Right atrium auricular region (tissue), 2 donors: Measurements from ENCODE around the gene TAS2R41. TPM values are rescaled to one million over a fixed set of nuclear protein-coding genes. Genes with fewer than 3 reads are reported as not detected.
A peak's percentile ranks its signal among the peaks of the same experiment; 100 is the strongest.

ENCODE experiments used
- DNase-seq: peaks from one replicate; pipeline ENCODE4 v3.0.0-alpha.2; 2019; ENCODE audit warnings: low spot score
- H3K27ac ChIP-seq, 2 donors: fragments of 200-600 bp; sonication (generic); 1 replicate in 1 of 2; 2 replicates in 1 of 2; pipeline ENCODE4 v1.5.1; 2016 to 2019
- H3K27me3 ChIP-seq, 2 donors: fragments of 200-600 bp; sonication (generic); one replicate each; pipeline versions ENCODE4 v1.5.1 to v1.6.0; 2017 to 2019
- H3K36me3 ChIP-seq: fragments of 200-600 bp; sonication (generic); one replicate; pipeline ENCODE4 v1.5.1; 2016
- H3K4me1 ChIP-seq, 2 donors: fragments of 200-600 bp; sonication (generic); one replicate each; pipeline versions ENCODE4 v1.5.1 to v1.6.0; 2017 to 2019
- H3K4me3 ChIP-seq, 2 donors: fragments of 200-600 bp; sonication (generic); 1 replicate in 1 of 2; 2 replicates in 1 of 2; pipeline ENCODE4 v1.5.1; 2017 to 2019; ENCODE audit warnings: mild to moderate bottlenecking in 1 of 2, moderate library complexity in 1 of 2
- H3K9me3 ChIP-seq, 2 donors: fragments of 200-600 bp; sonication (generic); one replicate each; pipeline ENCODE4 v1.5.1; 2019
- CTCF ChIP-seq, 2 donors: fragments of 200-600 bp; sonication (generic); IDR thresholded peaks; one replicate each; pipeline ENCODE4 v1.5.1; 2019; ENCODE audit warnings: antibody characterized with exemption in 2 of 2
- total RNA-seq, 2 donors: library from RNA; depleted of rRNA; stranded (reverse); fragments of >200 nt; gene quantifications; one replicate each; pipeline ENCODE4 v1.1.0, GENCODE V29; 2016

TAS2R41 gene
- not detected for total RNA-seq

GRCh38 chr7:143477501-143478150 is at the start of gene TAS2R41:
Gene TAS2R41 (plus strand): TSS chr7:143477873. CDS start chr7:143477873, 0 bp downstream.
- TF ChIP-seq CTCF (IDR thresholded peaks at IDR 0.05): no peak
- H3K36me3 ChIP-seq: no peaks in the 10 kb centered on the region
- H3K27ac ChIP-seq: no peak within 1 kb of the TSS
- no peak for DNase-seq
- no peaks in the 10 kb centered on the region for H3K4me1 ChIP-seq
- H3K9me3 ChIP-seq: peaks cover 0 to 10% of the 10 kb centered on the region in 2 donors
- no peak within 1 kb of the TSS for H3K4me3 ChIP-seq
- H3K27me3 ChIP-seq: no peaks in the 10 kb centered on the region

GRCh38 chr7:143429770-143430698 is 47.6 kb upstream of the TAS2R41 start:
- Histone ChIP-seq H3K9me3 (no peaks in the 10 kb centered on the region), H3K4me1 (no peaks in the 10 kb centered on the region), H3K36me3 (no peaks in the 10 kb centered on the region), H3K27me3 (no peaks in the 10 kb centered on the region), H3K27ac (no peak overlapping the region), H3K4me3 (no peak overlapping the region)
- DNase-seq: no peak
- no peak for TF ChIP-seq CTCF (IDR thresholded peaks at IDR 0.05)

- no peak overlapping the region for H3K4me3 ChIP-seq
- H3K27me3 ChIP-seq: no peaks in the 10 kb centered on the region
- H3K36me3 ChIP-seq: no peaks in the 10 kb centered on the region
- no peak for DNase-seq
- no peaks in the 10 kb centered on the region for H3K4me1 ChIP-seq
- no peak for TF ChIP-seq CTCF (IDR thresholded peaks at IDR 0.05)
- H3K9me3 ChIP-seq: no peaks in the 10 kb centered on the region
- H3K27ac ChIP-seq: no peak overlapping the region
These were observed 46.6 kb upstream of the TAS2R41 start for GRCh38 chr7:143431109-143431508.

GRCh38 chr7:143433759-143434158 is 43.9 kb upstream of the TAS2R41 start:
- H3K4me1 ChIP-seq: no peaks in the 10 kb centered on the region
- H3K4me3 ChIP-seq: no peak overlapping the region
- TF ChIP-seq CTCF (IDR thresholded peaks at IDR 0.05): no peak

GRCh38 chr7:143434660-143435059 is 43.0 kb upstream of the TAS2R41 start:
- Histone ChIP-seq H3K27me3 (no peaks in the 10 kb centered on the region), H3K36me3 (no peaks in the 10 kb centered on the region), H3K4me3 (no peak overlapping the region), H3K4me1 (no peaks in the 10 kb centered on the region), H3K27ac (no peak overlapping the region), H3K9me3 (no peaks in the 10 kb centered on the region)
- DNase-seq: peak; percentile 69
- TF ChIP-seq CTCF (IDR thresholded peaks at IDR 0.05): no peak

More at GRCh38 chr7:143433759-143434158, 43.9 kb upstream of the TAS2R41 start:
- Histone ChIP-seq H3K9me3 (no peaks in the 10 kb centered on the region), H3K36me3 (no peaks in the 10 kb centered on the region), H3K27ac (no peak overlapping the region), H3K27me3 (no peaks in the 10 kb centered on the region)
- DNase-seq: no peak
